ENCODE measurements around the gene SF3A1. TPM values are rescaled to one million over a fixed set of nuclear protein-coding genes. Genes with fewer than 3 reads are reported as not detected.

The SF3A1 gene
- total RNA-seq, 1 experiment from 2014 or later: 230 TPM

- BruUV-seq (replicated peaks): no TSS peak
- RAD21 ChIA-PET (ENCODE audit: low non-redundant PET in 1 of 2, low total read pairs in 2 of 2, uncharacterized antibody in 2 of 2, unreplicated experiment in 2 of 2): no interaction called here
- H3K79me2 ChIP-seq (ENCODE audit: insufficient read depth, low read length): no peaks in the 10 kb centered on the region
- DNase-seq (ENCODE audit: low read depth, low spot score): no peak
- H2AFZ ChIP-seq (ENCODE audit: low read depth, low read length, poor library complexity, severe bottlenecking): no peak overlapping the region
- no peak overlapping the region for H3K27ac ChIP-seq (ENCODE audit: low read depth, low read length)
- peaks cover 34 to 58% of the 10 kb centered on the region in 2 experiments; a peak in 3 of 4 replicates for H3K36me3 ChIP-seq (ENCODE audit: control insufficient read depth in 1 of 2, insufficient read depth in 2 of 2, low read length in 2 of 2)
- H3K4me2 ChIP-seq (ENCODE audit: low read length): no peak overlapping the region
- no peaks in the 10 kb centered on the region for H3K9me2 ChIP-seq (ENCODE audit: insufficient read depth)
- POLR2A ChIA-PET: no interaction called here
- no peak overlapping the region for H3K4me3 ChIP-seq (replicated peaks in 1 of 2; ENCODE audit: low read depth in 1 of 2, low read length in 2 of 2)
- CTCF ChIA-PET: no interaction called here
- intact Hi-C loops (cut with micrococcal nuclease): no loop called here
- no peaks in the 10 kb centered on the region for H3K27me3 ChIP-seq (ENCODE audit: insufficient read depth, low read length)
- no peak overlapping the region for H3K9ac ChIP-seq (ENCODE audit: low read length)
- no peaks in the 10 kb centered on the region for H3K9me3 ChIP-seq (ENCODE audit: control insufficient read depth in 1 of 2, insufficient read depth in 1 of 2, low read depth in 1 of 2, low read length in 2 of 2)
- peaks cover 8 to 14% of the 10 kb centered on the region in 2 experiments; a peak in 3 of 4 replicates for H3K4me1 ChIP-seq (ENCODE audit: control insufficient read depth in 1 of 2, insufficient read depth in 2 of 2, low read length in 2 of 2)
- TF ChIP-seq ELF1 (IDR thresholded peaks at IDR 0.05; ENCODE audit: borderline replicate concordance, low read depth) (no peak), ZNF274 (IDR thresholded peaks at IDR 0.05; ENCODE audit: low read depth, low read length) (no peak), MAX (IDR thresholded peaks at IDR 0.05) (no peak), EGR1 (IDR thresholded peaks at IDR 0.05; ENCODE audit: low read depth) (no peak), RAD21 (IDR thresholded peaks at IDR 0.05; ENCODE audit: low read depth) (no peak), ZBTB33 (IDR thresholded peaks at IDR 0.05; ENCODE audit: extremely low read depth, insufficient replicate concordance, low read length) (no peak), SIN3A (IDR thresholded peaks at IDR 0.05; ENCODE audit: low read depth) (no peak), TCF7L2 (IDR thresholded peaks at IDR 0.05; ENCODE audit: borderline replicate concordance, extremely low read depth, insufficient read depth, insufficient read length) (no peak), EZH2phosphoT487 (IDR thresholded peaks at IDR 0.05; ENCODE audit: borderline replicate concordance) (no peak), SRF (IDR thresholded peaks at IDR 0.05; ENCODE audit: low read depth) (no peak), REST (IDR thresholded peaks at IDR 0.05; ENCODE audit: low read depth) (no peak), CBX3 (IDR thresholded peaks at IDR 0.05; ENCODE audit: low read depth) (no peak), SP1 (IDR thresholded peaks at IDR 0.05; ENCODE audit: low read depth) (no peak), POLR2A (IDR thresholded peaks at IDR 0.05; ENCODE audit: borderline replicate concordance, extremely low read depth, insufficient read depth, insufficient read length) (no peak), FOSL1 (IDR thresholded peaks at IDR 0.05; ENCODE audit: low read depth) (no peak), POLR2AphosphoS5 (IDR thresholded peaks at IDR 0.05; ENCODE audit: low read depth, low read length) (no peak), CEBPB (IDR thresholded peaks at IDR 0.05; ENCODE audit: low read depth) (no peak)
- no peak for ATAC-seq
- no peaks in the 10 kb centered on the region for H4K20me1 ChIP-seq (ENCODE audit: insufficient read depth)
Observed at GRCh38 chr22:30332551-30332950, 24.1 kb downstream of the SF3A1 start.
